Spleen (tissue), 11 donors: ENCODE measurements around the gene WDR54. TPM values are rescaled to one million over a fixed set of nuclear protein-coding genes. Genes with fewer than 3 reads are reported as not detected.

Experiments
- DNase-seq: peaks from one replicate; pipeline ENCODE4 v3.0.0-alpha.2; 2020
- H3K27ac ChIP-seq, 8 donors: fragments of 200-600 bp; sonication (generic) in 7 of 8; 1 replicate in 4 of 8; 2 replicates in 4 of 8; pipeline versions ENCODE4 v1.5.0 to v1.8.0; 2016 to 2021; ENCODE audit warnings: inconsistent platforms in 4 of 8, mild to moderate bottlenecking in 4 of 8, moderate library complexity in 1 of 8
- H3K27me3 ChIP-seq, 7 donors: fragments of 200-600 bp; sonication (generic) in 6 of 7; replicated peaks in 1 of 7; 1 replicate in 4 of 7; 2 replicates in 3 of 7; pipeline versions ENCODE4 v1.5.0 to v1.8.0; 2016 to 2021; ENCODE audit warnings: inconsistent platforms in 3 of 7, mild to moderate bottlenecking in 1 of 7
- H3K36me3 ChIP-seq, 6 donors: fragments of 200-600 bp; sonication (generic) in 5 of 6; 1 replicate in 4 of 6; 2 replicates in 2 of 6; pipeline versions ENCODE4 v1.5.0 to v1.8.0; 2016 to 2021; ENCODE audit warnings: inconsistent platforms in 2 of 6
- H3K4me1 ChIP-seq, 6 donors: fragments of 200-600 bp; sonication (generic) in 5 of 6; 1 replicate in 3 of 6; 2 replicates in 3 of 6; pipeline versions ENCODE4 v1.5.0 to v1.8.0; 2016 to 2021; ENCODE audit warnings: inconsistent platforms in 3 of 6
- H3K4me3 ChIP-seq, 8 donors: fragments of 200-600 bp; sonication (generic) in 7 of 8; 1 replicate in 4 of 8; 2 replicates in 4 of 8; pipeline versions ENCODE4 v1.5.0 to v1.8.0; 2016 to 2021; ENCODE audit warnings: inconsistent platforms in 4 of 8, mild to moderate bottlenecking in 4 of 8, moderate library complexity in 2 of 8
- H3K9me3 ChIP-seq, 8 donors: fragments of 200-600 bp; sonication (generic) in 7 of 8; 1 replicate in 4 of 8; 2 replicates in 4 of 8; pipeline versions ENCODE4 v1.5.0 to v1.8.0; 2016 to 2021; ENCODE audit warnings: inconsistent platforms in 4 of 8
- POLR2A ChIP-seq, 3 donors: fragments of 450-650 bp; IDR thresholded peaks; one replicate each; pipeline ENCODE4 v1.5.1; 2017; ENCODE audit warnings: antibody characterized with exemption in 3 of 3, mild to moderate bottlenecking in 1 of 3
- POLR2AphosphoS5 ChIP-seq, 3 donors: sonication (generic); formaldehyde crosslinking; IDR thresholded peaks; one replicate each; pipeline ENCODE4 v1.5.1; 2017; ENCODE audit warnings: antibody characterized with exemption in 3 of 3
- WGBS, 5 donors: extraction: QIAGEN DNeasy Blood & Tissue Kit in 3 of 5; methylation state at CpG; one replicate each; pipeline versions ENCODE4 v1.1.5 to v1.1.7; 2013 to 2018; 5-methylcytosine and 5-hydroxymethylcytosine counted together
- intact Hi-C: fragments of 100-400 bp; cut with DNase I; formaldehyde crosslinking; loops from one replicate; pipeline ENCODE4 v1.15.0; 2023; ENCODE audit warnings: low total_unique reads
- polyA plus RNA-seq, 3 donors: library from polyadenylated mRNA; stranded (reverse); fragments of 200-250 nt; gene quantifications; one replicate each; pipeline ENCODE4 v1.2.1, GENCODE V29; 2013
- total RNA-seq, 7 donors: library from RNA; depleted of rRNA in 3 of 7; stranded (reverse); fragments of >200 nt in 3 of 7; fragmentation: NEBNext Ultra II Directional in 4 of 7; extraction: Animal tissue kit (Norgen Biotek cat#: 25700) in 4 of 7; gene quantifications; one replicate each; pipeline versions ENCODE4 v1.1.0 to v1.2.1, GENCODE V29; 2016 to 2021
- TF ChIP-seq, protein P1 (sequence below), 11 experiments: fragments of 200-600 bp in 7 of 11; fragments of 450-650 bp in 4 of 11; sonication (generic) in 4 of 11; IDR thresholded peaks in 8 of 11; conservative IDR thresholded peaks in 3 of 11; 1 replicate in 7 of 11; 2 replicates in 4 of 11; pipeline versions ENCODE4 v1.4.0 to v1.8.0; 2016 to 2021; ENCODE audit warnings: antibody characterized with exemption in 11 of 11, inconsistent platforms in 4 of 11, mild to moderate bottlenecking in 1 of 11
- donor health status: healthy with polysubstance abuse.
- donor health status: DM: no; HTN: no; CAD: no; lungs with moderate emphysema.
- donor health status: DM: no; HTN: no; CAD: no.
- donor health status: Bipolar disorder and iron deficiency.
- donor health status: healthy.
- donor health status: DM: no; HTN: no; CAD: no.
- donor health status: DM: yes; HTN: yes; CAD: no.

Gene WDR54
- total and polyA plus RNA-seq, 10 donors: 15.1 to 26.0 (median 21.0) TPM

DNA sequence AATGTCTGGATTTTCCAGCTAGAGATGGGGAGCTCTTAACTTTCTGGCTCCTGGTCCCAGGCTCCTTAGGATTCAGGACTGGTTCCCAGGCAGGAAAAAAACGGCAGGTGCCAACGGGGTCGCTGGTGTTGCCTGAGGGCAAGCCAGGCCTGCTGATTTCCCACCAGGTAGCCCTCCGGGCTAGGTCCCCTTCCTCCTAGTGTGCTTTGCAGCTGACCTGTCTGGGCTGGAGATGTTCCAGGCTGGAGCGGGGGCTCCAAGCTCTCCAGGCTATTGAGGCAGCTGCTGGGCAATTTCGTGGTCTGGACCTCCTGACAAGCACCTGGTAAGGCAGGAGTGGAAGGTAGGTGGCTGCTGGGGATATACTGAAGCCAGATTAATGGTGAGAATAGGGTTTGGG, 53.0 kb downstream of the WDR54 start:
- peak; percentile 69 for DNase-seq
- 94 to 99% (median 95%) methylated on average over 6 of the region's 6 CpGs for WGBS, 5 donors
- intact Hi-C loops: no loop called here
- Histone ChIP-seq H3K27ac (no peak overlapping the region), H3K4me1 (peaks cover 18 to 53% (median 25%) of the 10 kb centered on the region in 6 donors), H3K9me3 (no peaks in the 10 kb centered on the region), H3K4me3 (no peak overlapping the region), H3K27me3 (no peaks in the 10 kb centered on the region), H3K36me3 (peaks cover 0 to 66% (median 27%) of the 10 kb centered on the region in 6 donors)
- TF ChIP-seq POLR2A (IDR thresholded peaks at IDR 0.05) (no peak), POLR2AphosphoS5 (IDR thresholded peaks at IDR 0.05) (no peak)
- TF ChIP-seq, protein P1, sequence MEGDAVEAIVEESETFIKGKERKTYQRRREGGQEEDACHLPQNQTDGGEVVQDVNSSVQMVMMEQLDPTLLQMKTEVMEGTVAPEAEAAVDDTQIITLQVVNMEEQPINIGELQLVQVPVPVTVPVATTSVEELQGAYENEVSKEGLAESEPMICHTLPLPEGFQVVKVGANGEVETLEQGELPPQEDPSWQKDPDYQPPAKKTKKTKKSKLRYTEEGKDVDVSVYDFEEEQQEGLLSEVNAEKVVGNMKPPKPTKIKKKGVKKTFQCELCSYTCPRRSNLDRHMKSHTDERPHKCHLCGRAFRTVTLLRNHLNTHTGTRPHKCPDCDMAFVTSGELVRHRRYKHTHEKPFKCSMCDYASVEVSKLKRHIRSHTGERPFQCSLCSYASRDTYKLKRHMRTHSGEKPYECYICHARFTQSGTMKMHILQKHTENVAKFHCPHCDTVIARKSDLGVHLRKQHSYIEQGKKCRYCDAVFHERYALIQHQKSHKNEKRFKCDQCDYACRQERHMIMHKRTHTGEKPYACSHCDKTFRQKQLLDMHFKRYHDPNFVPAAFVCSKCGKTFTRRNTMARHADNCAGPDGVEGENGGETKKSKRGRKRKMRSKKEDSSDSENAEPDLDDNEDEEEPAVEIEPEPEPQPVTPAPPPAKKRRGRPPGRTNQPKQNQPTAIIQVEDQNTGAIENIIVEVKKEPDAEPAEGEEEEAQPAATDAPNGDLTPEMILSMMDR (IDR thresholded peaks at IDR 0.05 in 8 of 11, conservative IDR thresholded peaks at IDR 0.05 in 3 of 11): no peak

DNA sequence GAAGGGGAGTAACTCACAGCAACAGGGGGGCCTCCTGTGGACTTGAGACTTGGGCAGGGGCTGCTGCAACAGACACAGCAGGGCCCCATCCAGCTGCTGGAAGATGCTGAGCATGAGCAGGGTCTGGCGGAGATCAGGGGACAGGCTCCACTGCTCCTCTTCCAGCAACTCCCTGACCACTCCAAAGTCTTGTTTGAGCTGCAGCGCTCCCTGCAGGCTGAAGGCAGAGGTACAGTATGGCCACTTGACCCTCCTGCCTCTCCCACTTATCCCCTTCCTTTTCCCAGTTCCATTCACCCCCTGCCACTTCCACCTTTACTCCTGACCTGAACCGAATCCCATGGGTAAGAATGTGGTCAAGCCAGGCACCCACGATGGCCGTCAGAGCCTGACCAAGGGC, 53.4 kb downstream of the WDR54 start:
- 81 to 91% (median 89%) methylated on average over 5 of the region's 5 CpGs for WGBS, 5 donors
- TF ChIP-seq, protein P1 (IDR thresholded peaks at IDR 0.05 in 8 of 11, conservative IDR thresholded peaks at IDR 0.05 in 3 of 11): peak in 1 of 11 experiments; percentile 19
- TF ChIP-seq POLR2A (IDR thresholded peaks at IDR 0.05) (no peak), POLR2AphosphoS5 (IDR thresholded peaks at IDR 0.05) (no peak)
- intact Hi-C loops: no loop called here
- Histone ChIP-seq H3K27me3 (no peaks in the 10 kb centered on the region), H3K4me1 (peaks cover 19 to 57% (median 26%) of the 10 kb centered on the region in 6 donors), H3K27ac (no peak overlapping the region), H3K36me3 (peaks cover 0 to 70% (median 29%) of the 10 kb centered on the region in 6 donors), H3K9me3 (no peaks in the 10 kb centered on the region), H3K4me3 (no peak overlapping the region)
- DNase-seq: peak; percentile 69

Other genes starting within 250 kb of the WDR54 start
- 100 to 1,000 TPM; 144 to 198 (median 177) TPM for gene MOB1A, start 242.9 kb upstream of the WDR54 start, total RNA-seq
- gene MOB1A, start 242.9 kb upstream of the WDR54 start, polyA plus RNA-seq: 10 to 100 TPM; 55.0 to 87.1 (median 62.8) TPM
- gene MTHFD2, start 223.1 kb upstream of the WDR54 start, total RNA-seq: 10 to 100 TPM; 32.5 to 71.1 (median 45.1) TPM
- gene MTHFD2, start 223.1 kb upstream of the WDR54 start, polyA plus RNA-seq: 10 to 100 TPM; 17.8 to 35.8 (median 26.8) TPM
- 1 to 10 TPM; 2.1 to 9.7 (median 3.9) TPM for gene SLC4A5, start 78.3 kb upstream of the WDR54 start, total RNA-seq
- gene SLC4A5, start 78.3 kb upstream of the WDR54 start, polyA plus RNA-seq: 1 to 10 TPM in 1 of 3 donors, under 1 TPM in 2; 0.45 to 1.1 (median 0.62) TPM
- 100 to 1,000 TPM in 4 of 7 donors, 10 to 100 TPM in 3; 81.8 to 113 (median 100) TPM for gene DCTN1, start 41.4 kb upstream of the WDR54 start, total RNA-seq
- gene DCTN1, start 41.4 kb upstream of the WDR54 start, polyA plus RNA-seq: 10 to 100 TPM; 47.8 to 77.2 (median 53.7) TPM
- 1 to 10 TPM; 1.7 to 4.0 (median 2.8) TPM for gene C2orf81, start 111 bp upstream of the WDR54 start, total RNA-seq
- 1 to 10 TPM; 3.2 to 5.7 (median 5.1) TPM for gene C2orf81, start 111 bp upstream of the WDR54 start, polyA plus RNA-seq
- gene RTKN, start 20.2 kb downstream of the WDR54 start, total RNA-seq: 10 to 100 TPM in 3 of 7 donors, 1 to 10 TPM in 4; 5.0 to 11.1 (median 9.8) TPM
- 1 to 10 TPM; 3.2 to 6.9 (median 3.4) TPM for gene RTKN, start 20.2 kb downstream of the WDR54 start, polyA plus RNA-seq
- gene INO80B, start 33.4 kb downstream of the WDR54 start, total RNA-seq: 10 to 100 TPM in 6 of 7 donors, 1 to 10 TPM in 1; 9.0 to 42.9 (median 28.6) TPM
- 10 to 100 TPM; 36.7 to 50.3 (median 43.7) TPM for gene INO80B, start 33.4 kb downstream of the WDR54 start, polyA plus RNA-seq
- gene WBP1, start 36.7 kb downstream of the WDR54 start, total RNA-seq: 10 to 100 TPM; 39.5 to 80.7 (median 58.5) TPM
- gene WBP1, start 36.7 kb downstream of the WDR54 start, polyA plus RNA-seq: 10 to 100 TPM; 64.7 to 84.2 (median 78.8) TPM
- gene MOGS, start 43.7 kb downstream of the WDR54 start, total RNA-seq: 10 to 100 TPM; 49.2 to 61.6 (median 56.7) TPM
- 10 to 100 TPM; 24.6 to 35.5 (median 31.0) TPM for gene MOGS, start 43.7 kb downstream of the WDR54 start, polyA plus RNA-seq
- gene MRPL53, start 51.0 kb downstream of the WDR54 start, total RNA-seq: 10 to 100 TPM; 13.0 to 74.3 (median 61.7) TPM
- 10 to 100 TPM; 69.4 to 86.7 (median 78.6) TPM for gene MRPL53, start 51.0 kb downstream of the WDR54 start, polyA plus RNA-seq
- gene CCDC142, start 61.3 kb downstream of the WDR54 start, total RNA-seq: 10 to 100 TPM; 22.2 to 59.4 (median 31.6) TPM
- 1 to 10 TPM; 2.8 to 9.3 (median 3.4) TPM for gene CCDC142, start 61.3 kb downstream of the WDR54 start, polyA plus RNA-seq
- gene TTC31, start 61.4 kb downstream of the WDR54 start, total RNA-seq: 10 to 100 TPM; 34.3 to 51.3 (median 38.3) TPM
- 10 to 100 TPM; 15.7 to 26.7 (median 21.6) TPM for gene TTC31, start 61.4 kb downstream of the WDR54 start, polyA plus RNA-seq
- gene LBX2, start 77.9 kb downstream of the WDR54 start, total RNA-seq: 1 to 10 TPM in 3 of 7 donors, under 1 TPM in 4; 0.52 to 2.7 (median 0.89) TPM
- gene LBX2, start 77.9 kb downstream of the WDR54 start, polyA plus RNA-seq: 1 to 10 TPM in 1 of 3 donors, under 1 TPM in 2; 0.50 to 1.8 (median 0.93) TPM
- gene PCGF1, start 86.0 kb downstream of the WDR54 start, total RNA-seq: 10 to 100 TPM; 12.7 to 20.4 (median 14.7) TPM
- 10 to 100 TPM in 2 of 3 donors, 1 to 10 TPM in 1; 9.6 to 11.8 (median 11.6) TPM for gene PCGF1, start 86.0 kb downstream of the WDR54 start, polyA plus RNA-seq
- gene TLX2, start 92.7 kb downstream of the WDR54 start, total RNA-seq: not detected
- gene TLX2, start 92.7 kb downstream of the WDR54 start, polyA plus RNA-seq: under 1 TPM in 2 of 3 donors, not detected in 1; 0.04 to 0.05 TPM
- under 1 TPM in 5 of 7 donors, not detected in 2; 0.24 to 0.52 (median 0.43) TPM for gene DQX1, start 104.5 kb downstream of the WDR54 start, total RNA-seq
- gene DQX1, start 104.5 kb downstream of the WDR54 start, polyA plus RNA-seq: under 1 TPM; 0.09 to 0.22 (median 0.11) TPM
- 100 to 1,000 TPM; 107 to 182 (median 125) TPM for gene AUP1, start 108.0 kb downstream of the WDR54 start, total RNA-seq
- 100 to 1,000 TPM; 140 to 226 (median 223) TPM for gene AUP1, start 108.0 kb downstream of the WDR54 start, polyA plus RNA-seq
- gene HTRA2, start 108.2 kb downstream of the WDR54 start, total RNA-seq: 10 to 100 TPM; 34.2 to 58.7 (median 38.7) TPM
- 10 to 100 TPM; 46.0 to 48.7 (median 48.0) TPM for gene HTRA2, start 108.2 kb downstream of the WDR54 start, polyA plus RNA-seq
- 10 to 100 TPM; 11.6 to 27.4 (median 18.0) TPM for gene LOXL3, start 132.2 kb downstream of the WDR54 start, total RNA-seq
- gene LOXL3, start 132.2 kb downstream of the WDR54 start, polyA plus RNA-seq: 1 to 10 TPM; 1.8 to 4.6 (median 3.6) TPM
- gene DOK1, start 133.0 kb downstream of the WDR54 start, total RNA-seq: 10 to 100 TPM; 36.2 to 59.1 (median 39.7) TPM
- 10 to 100 TPM; 19.9 to 41.7 (median 21.0) TPM for gene DOK1, start 133.0 kb downstream of the WDR54 start, polyA plus RNA-seq
- gene M1AP, start 226.6 kb downstream of the WDR54 start, total RNA-seq: 1 to 10 TPM in 4 of 7 donors, under 1 TPM in 3; 0.43 to 2.0 (median 1.1) TPM
- under 1 TPM; 0.26 to 0.61 (median 0.47) TPM for gene M1AP, start 226.6 kb downstream of the WDR54 start, polyA plus RNA-seq
- gene SEMA4F, start 232.5 kb downstream of the WDR54 start, total RNA-seq: 10 to 100 TPM in 1 of 7 donors, 1 to 10 TPM in 6; 5.0 to 11.0 (median 8.1) TPM
- 1 to 10 TPM; 1.5 to 2.6 (median 1.5) TPM for gene SEMA4F, start 232.5 kb downstream of the WDR54 start, polyA plus RNA-seq